Activated T-helper 1 cell treated with anti-CD3 and anti-CD28 coated beads, Interleukin-12 subunit alpha, Interleukin-12 subunit beta, Interleukin-2, Interleukin-4 antibody, amounts not matched to agents 30 ng/mL and 10 ng/mL and 1 ng/mL, durations not matched to agents 14 hours and 24 hours and 36 hours (primary cell): Measurements from ENCODE around the gene TRIM3. TPM values are rescaled to one million over a fixed set of nuclear protein-coding genes. Genes with fewer than 3 reads are reported as not detected.
"Not testable (repeated sequence)": the region's sequence is repeated elsewhere in the genome, so short reads cannot be mapped to it uniquely, and the experiment has no call there.

ENCODE experiments used
- DNase-seq: peaks from one replicate; pipeline ENCODE4 v3.0.0; 2021; ENCODE audit warnings: low spot score
- H3K27ac Mint-ChIP-seq: one replicate; pipeline ENCODE4 v1.8.0; 2021; ENCODE audit warnings: mild to moderate bottlenecking, mixed read lengths
- H3K27me3 Mint-ChIP-seq: one replicate; pipeline ENCODE4 v1.8.0; 2022; ENCODE audit warnings: mild to moderate bottlenecking, moderate library complexity, mixed read lengths; ENCODE audit not compliant: insufficient read depth
- H3K36me3 Mint-ChIP-seq: one replicate; pipeline ENCODE4 v1.8.0; 2021; ENCODE audit warnings: low read depth, mixed read lengths
- H3K4me1 Mint-ChIP-seq: one replicate; pipeline ENCODE4 v1.8.0; 2021; ENCODE audit warnings: low read depth, mixed read lengths
- H3K4me3 Mint-ChIP-seq: one replicate; pipeline ENCODE4 v1.8.0; 2021; ENCODE audit warnings: mild to moderate bottlenecking, moderate library complexity, mixed read lengths
- H3K9me3 Mint-ChIP-seq: one replicate; pipeline ENCODE4 v1.8.0; 2021; ENCODE audit warnings: mixed read lengths
- intact Hi-C: fragments of 100-400 bp; cut with micrococcal nuclease; formaldehyde crosslinking; loops from one replicate; pipeline ENCODE4 v1.15.1; 2024
- total RNA-seq: library from RNA; stranded (reverse); gene quantifications from 2 replicates; pipeline ENCODE4 v1.2.3, GENCODE V29; 2022

Gene TRIM3
- 2.4 and 3.1 TPM in 2 replicates for total RNA-seq

- intact Hi-C loops = loop anchor here (2.0 kb wide), 2 partner anchors 95 to 209 kb away; partner anchors contain the start of gene MRPL17
- H3K27ac Mint-ChIP-seq = peak within 1 kb of the TSS; percentile 36
Measured at GRCh38 chr11:6473451-6474412, at the start of gene TRIM3. Gene TRIM3 (minus strand): TSS chr11:6473941. CDS start chr11:6465695, 8,246 bp downstream.

GRCh38 chr11:6523253-6523652 is 49.5 kb upstream of the TRIM3 start:
- no peak for DNase-seq
- H3K4me1 Mint-ChIP-seq = peaks cover 39% of the 10 kb centered on the region
- H3K36me3 Mint-ChIP-seq = peaks cover 37% of the 10 kb centered on the region
- intact Hi-C loops = loop anchor here (1.0 kb wide), 2 partner anchors 84 to 160 kb away; partner anchors contain the start of gene MRPL17
- H3K27ac Mint-ChIP-seq = peak overlapping the region; percentile 4
- peaks cover 2% of the 10 kb centered on the region for H3K27me3 Mint-ChIP-seq
- no peaks in the 10 kb centered on the region for H3K9me3 Mint-ChIP-seq
- H3K4me3 Mint-ChIP-seq = no peak overlapping the region

More at GRCh38 chr11:6473451-6474412, at the start of gene TRIM3:
- H3K9me3 Mint-ChIP-seq = no peaks in the 10 kb centered on the region
- H3K36me3 Mint-ChIP-seq = peaks cover 14% of the 10 kb centered on the region
- H3K27me3 Mint-ChIP-seq = peaks cover 7% of the 10 kb centered on the region
- peak within 1 kb of the TSS; percentile 78 for H3K4me3 Mint-ChIP-seq
- DNase-seq = peak; percentile 52
- peaks cover 9% of the 10 kb centered on the region for H3K4me1 Mint-ChIP-seq

GRCh38 chr11:6521946-6522345 is 48.2 kb upstream of the TRIM3 start:
- not testable (repeated sequence) for H3K27me3 Mint-ChIP-seq

DNA sequence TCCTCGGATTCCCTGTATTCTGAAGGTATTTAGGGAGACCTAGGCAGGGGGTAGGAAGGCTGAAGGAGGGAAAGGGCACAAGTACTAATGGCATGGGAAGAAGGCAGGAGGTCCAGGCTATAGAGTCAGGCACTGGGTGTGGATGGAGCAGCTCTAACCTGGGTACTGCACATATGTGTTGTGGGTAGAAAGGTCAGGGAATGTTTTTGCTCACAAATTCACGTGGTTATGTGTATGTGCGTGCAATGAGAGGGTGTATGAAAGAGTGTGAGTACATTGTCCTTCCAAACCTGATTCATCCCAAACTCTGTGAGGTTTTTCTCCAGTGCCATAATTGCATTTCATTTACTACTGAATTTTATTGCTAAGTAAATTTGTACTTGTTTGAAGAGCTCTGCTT is 46.5 kb upstream of the TRIM3 start:
- peaks cover 41% of the 10 kb centered on the region for H3K36me3 Mint-ChIP-seq
- peaks cover 2% of the 10 kb centered on the region for H3K27me3 Mint-ChIP-seq
- DNase-seq = no peak
- H3K4me3 Mint-ChIP-seq = no peak overlapping the region
- H3K4me1 Mint-ChIP-seq = peaks cover 19% of the 10 kb centered on the region
- H3K9me3 Mint-ChIP-seq = no peaks in the 10 kb centered on the region
- intact Hi-C loops = no loop called here
- no peak overlapping the region for H3K27ac Mint-ChIP-seq

More at GRCh38 chr11:6521946-6522345, 48.2 kb upstream of the TRIM3 start:
- H3K4me3 Mint-ChIP-seq, H3K9me3 Mint-ChIP-seq, intact Hi-C loops, H3K27ac Mint-ChIP-seq, DNase-seq: not testable (repeated sequence)
- Mint-ChIP-seq H3K4me1 (peaks cover 34% of the 10 kb centered on the region), H3K36me3 (peaks cover 35% of the 10 kb centered on the region)

DNA sequence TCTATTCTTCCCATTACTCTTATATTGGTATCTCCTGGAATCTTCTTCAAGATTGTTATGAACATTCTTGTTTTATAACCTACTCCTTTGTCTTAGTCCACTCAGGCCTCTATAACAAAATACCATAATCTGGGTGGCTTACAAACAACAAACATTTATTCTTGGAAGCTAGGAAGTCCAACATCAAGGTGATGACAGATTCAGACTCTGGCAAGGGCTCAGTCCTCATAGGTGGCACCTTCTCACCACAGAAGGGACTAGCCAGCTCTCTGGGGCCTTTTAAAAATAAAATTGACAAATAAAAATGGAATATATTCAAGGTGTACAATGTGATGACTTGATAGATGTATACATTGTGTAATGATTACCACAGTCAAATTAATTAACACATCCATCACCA is 43.1 kb upstream of the TRIM3 start:
- DNase-seq = no peak
- no peaks in the 10 kb centered on the region for H3K4me1 Mint-ChIP-seq
- H3K36me3 Mint-ChIP-seq = peaks cover 41% of the 10 kb centered on the region
- H3K4me3 Mint-ChIP-seq = no peak overlapping the region
- no peak overlapping the region for H3K27ac Mint-ChIP-seq
- H3K9me3 Mint-ChIP-seq = no peaks in the 10 kb centered on the region
- intact Hi-C loops = no loop called here
- no peaks in the 10 kb centered on the region for H3K27me3 Mint-ChIP-seq

DNA sequence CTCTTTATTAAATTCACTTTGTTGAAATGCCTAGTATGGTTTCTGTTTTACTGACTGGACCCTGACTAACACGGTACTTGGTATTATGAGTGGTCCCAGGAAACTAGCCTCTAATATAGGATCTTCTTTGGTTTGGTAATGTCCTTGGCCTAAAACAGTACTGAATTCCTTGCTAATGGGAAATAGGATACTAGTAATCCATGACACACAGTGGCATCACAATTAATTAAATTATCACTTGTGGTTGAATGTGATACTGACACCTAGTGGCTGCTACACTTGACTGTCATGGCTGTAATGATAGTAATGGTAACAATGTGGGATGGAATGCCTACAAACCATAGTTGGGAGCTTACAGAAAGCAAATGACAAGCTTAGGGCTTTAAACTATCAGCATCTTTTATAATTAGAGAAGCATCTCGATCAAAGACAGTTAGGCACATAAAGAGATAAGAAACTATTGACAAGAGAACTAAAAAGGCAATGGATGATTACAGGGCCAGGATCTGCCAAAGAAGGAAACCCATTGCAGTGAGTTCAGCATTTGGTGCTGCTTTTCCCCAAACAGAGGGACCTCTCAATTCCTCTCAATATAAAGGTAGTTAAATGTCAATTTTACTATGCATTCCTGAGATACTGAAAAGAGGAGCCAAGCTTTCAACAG is 32.0 kb upstream of the TRIM3 start:
- Mint-ChIP-seq H3K4me1 (no peaks in the 10 kb centered on the region), H3K9me3 (no peaks in the 10 kb centered on the region), H3K27ac (no peak overlapping the region), H3K4me3 (no peak overlapping the region), H3K27me3 (no peaks in the 10 kb centered on the region), H3K36me3 (peaks cover 22% of the 10 kb centered on the region)
- intact Hi-C loops = loop anchor here (1.0 to 2.0 kb wide), 2 partner anchors 67 to 126 kb away; no protein-coding TSS in a partner anchor
- no peak for DNase-seq

DNA sequence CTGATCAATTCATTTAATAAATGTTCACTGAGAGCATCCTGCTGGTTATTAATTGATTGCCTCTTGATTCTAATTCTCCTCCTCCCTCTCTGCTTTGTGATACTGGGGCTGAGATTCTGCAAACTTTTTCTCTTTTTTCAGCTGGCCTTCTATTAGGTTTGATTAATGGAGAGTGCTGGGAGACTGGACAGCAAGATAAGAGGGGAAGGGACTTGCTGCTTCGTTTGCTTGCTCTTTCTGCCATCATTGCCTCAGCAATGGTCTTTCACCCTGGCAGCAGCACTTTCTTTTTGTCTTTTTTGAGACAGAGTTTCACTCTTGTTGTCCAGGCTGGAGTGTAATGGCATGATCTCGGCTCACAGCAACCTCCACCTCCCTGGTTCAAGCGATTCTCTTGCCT is 30.4 kb upstream of the TRIM3 start:
- intact Hi-C loops = loop anchor here (2.0 kb wide), 1 partner anchor 65 kb away; no protein-coding TSS in a partner anchor
- H3K9me3 Mint-ChIP-seq = no peaks in the 10 kb centered on the region
- no peaks in the 10 kb centered on the region for H3K4me1 Mint-ChIP-seq
- no peak overlapping the region for H3K27ac Mint-ChIP-seq
- no peaks in the 10 kb centered on the region for H3K27me3 Mint-ChIP-seq
- DNase-seq = no peak
- H3K36me3 Mint-ChIP-seq = peaks cover 22% of the 10 kb centered on the region
- H3K4me3 Mint-ChIP-seq = no peak overlapping the region

DNA sequence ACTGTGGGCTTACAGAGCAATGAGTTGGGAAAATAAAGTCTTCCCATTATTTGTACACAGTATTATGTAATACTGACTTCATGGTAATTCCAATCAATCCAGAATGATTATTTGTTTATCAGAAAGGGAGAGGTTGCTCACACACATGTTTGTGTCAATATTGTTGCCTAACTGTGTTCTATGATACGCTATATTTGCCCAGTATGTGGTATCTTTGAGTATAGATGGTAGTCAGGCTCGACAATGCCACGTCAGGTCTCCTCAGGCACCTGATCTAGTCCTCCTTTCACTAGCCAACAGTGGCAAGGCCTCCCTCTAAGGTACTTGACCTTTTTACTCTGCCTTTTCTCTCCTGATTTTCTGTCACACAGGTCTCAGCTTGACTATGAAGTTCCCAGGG is 28.6 kb upstream of the TRIM3 start:
- H3K36me3 Mint-ChIP-seq = peaks cover 26% of the 10 kb centered on the region
- no peaks in the 10 kb centered on the region for H3K4me1 Mint-ChIP-seq
- no peaks in the 10 kb centered on the region for H3K27me3 Mint-ChIP-seq
- no peak for DNase-seq
- H3K27ac Mint-ChIP-seq = no peak overlapping the region
- intact Hi-C loops = no loop called here
- H3K4me3 Mint-ChIP-seq = no peak overlapping the region
- H3K9me3 Mint-ChIP-seq = no peaks in the 10 kb centered on the region

GRCh38 chr11:6498544-6498943 is 24.8 kb upstream of the TRIM3 start:
- H3K9me3 Mint-ChIP-seq = no peaks in the 10 kb centered on the region
- H3K27ac Mint-ChIP-seq = no peak overlapping the region
- no peak overlapping the region for H3K4me3 Mint-ChIP-seq
- peaks cover 29% of the 10 kb centered on the region for H3K36me3 Mint-ChIP-seq
- no peaks in the 10 kb centered on the region for H3K4me1 Mint-ChIP-seq
- DNase-seq = no peak
- intact Hi-C loops = no loop called here
- H3K27me3 Mint-ChIP-seq = no peaks in the 10 kb centered on the region

DNA sequence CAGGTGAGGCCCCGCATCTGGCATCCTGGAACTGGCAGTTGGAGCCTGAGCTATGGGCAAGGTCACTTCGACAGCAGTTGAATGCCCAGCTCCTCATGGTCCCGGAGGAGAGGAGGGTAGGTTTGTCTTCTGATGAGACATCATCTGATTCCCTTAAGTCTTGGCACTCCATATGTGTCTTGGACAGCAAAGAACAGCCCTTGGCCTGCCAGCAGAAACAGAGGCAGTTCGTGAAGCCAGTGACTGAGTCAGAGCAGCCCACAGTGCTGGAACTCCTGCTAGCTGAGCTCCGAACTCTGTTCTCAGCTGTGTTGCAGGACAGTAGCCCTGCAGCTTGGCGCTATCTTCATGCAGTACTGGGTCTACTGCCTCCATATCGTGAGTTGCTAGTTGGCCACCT is 24.4 kb upstream of the TRIM3 start:
- H3K4me3 Mint-ChIP-seq = no peak overlapping the region
- H3K9me3 Mint-ChIP-seq = no peaks in the 10 kb centered on the region
- intact Hi-C loops = no loop called here
- no peak overlapping the region for H3K27ac Mint-ChIP-seq
- H3K36me3 Mint-ChIP-seq = peaks cover 26% of the 10 kb centered on the region
- no peaks in the 10 kb centered on the region for H3K4me1 Mint-ChIP-seq
- DNase-seq = no peak
- no peaks in the 10 kb centered on the region for H3K27me3 Mint-ChIP-seq

- Mint-ChIP-seq H3K9me3 (no peaks in the 10 kb centered on the region), H3K27me3 (no peaks in the 10 kb centered on the region), H3K27ac (no peak within 1 kb of the TSS), H3K36me3 (peaks cover 23% of the 10 kb centered on the region), H3K4me1 (no peaks in the 10 kb centered on the region), H3K4me3 (no peak within 1 kb of the TSS)
- DNase-seq = no peak
- intact Hi-C loops = no loop called here
Measured at GRCh38 chr11:6497069-6497839, 23.5 kb upstream of the TRIM3 start, which contains the start of gene DNHD1. Gene DNHD1 (plus strand): TSS chr11:6497280. CDS start chr11:6498216, 936 bp downstream.

DNA sequence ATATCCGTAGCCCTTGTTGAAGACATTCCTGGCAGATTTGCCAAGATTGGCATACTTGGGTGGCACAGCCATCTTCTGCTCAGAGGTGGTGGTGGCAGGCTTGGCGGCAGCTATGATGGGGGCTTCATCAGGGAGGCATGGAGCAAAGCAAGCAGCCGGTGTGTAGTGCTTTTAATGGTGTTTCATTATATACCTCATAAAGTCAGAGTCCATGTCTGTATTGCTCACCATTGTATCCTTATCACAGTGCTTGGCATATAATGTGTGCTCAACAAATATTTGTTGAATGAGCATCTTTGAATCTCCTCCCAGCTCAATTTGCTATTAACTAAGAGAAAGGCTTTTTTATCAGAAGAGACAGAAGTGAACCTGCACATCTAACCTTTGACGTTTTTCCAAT is 15.6 kb upstream of the TRIM3 start:
- Mint-ChIP-seq H3K9me3 (no peaks in the 10 kb centered on the region), H3K36me3 (peaks cover 21% of the 10 kb centered on the region), H3K4me3 (no peak overlapping the region), H3K27ac (no peak overlapping the region), H3K27me3 (no peaks in the 10 kb centered on the region), H3K4me1 (no peaks in the 10 kb centered on the region)
- intact Hi-C loops = no loop called here
- no peak for DNase-seq
